AG09309 (cell line): ENCODE results near the gene TTC7B.

ENCODE experiments used
- DNase-seq: peaks from one replicate; pipeline ENCODE4 v3.0.0-alpha.2; 2010; ENCODE audit warnings: low read depth
- H3K4me3 ChIP-seq: 2 replicates; pipeline ENCODE4 v1.5.1; 2011; ENCODE audit warnings: mild to moderate bottlenecking, low read depth, low read length, moderate library complexity; ENCODE audit not compliant: control insufficient read depth
- CTCF ChIP-seq: IDR thresholded peaks from 2 replicates; pipeline ENCODE4 v1.5.1; 2011; ENCODE audit warnings: mild to moderate bottlenecking, low read depth, low read length, inconsistent platforms; ENCODE audit not compliant: insufficient read depth, control insufficient read depth; ENCODE audit errors: missing control alignments

The TTC7B gene

GRCh38 chr14:90624732-90625400, 191.4 kb downstream of the TTC7B start:
- no peak for TF ChIP-seq CTCF
- no peak overlapping the region for H3K4me3 ChIP-seq
- no peak for DNase-seq

- no peak for TF ChIP-seq CTCF
- DNase-seq = no peak
Observed at GRCh38 chr14:90624227-90624626, 192.0 kb downstream of the TTC7B start.

GRCh38 chr14:90621201-90621600, 195.0 kb downstream of the TTC7B start:
- no peak overlapping the region for H3K4me3 ChIP-seq
- TF ChIP-seq CTCF = no peak
- no peak for DNase-seq

More at GRCh38 chr14:90624227-90624626, 192.0 kb downstream of the TTC7B start:
- H3K4me3 ChIP-seq = no peak overlapping the region

- no peak for TF ChIP-seq CTCF
- H3K4me3 ChIP-seq = no peak overlapping the region
- DNase-seq = no peak
Observed at GRCh38 chr14:90620568-90621077, 195.6 kb downstream of the TTC7B start.

GRCh38 chr14:90619911-90620310, 196.3 kb downstream of the TTC7B start:
- DNase-seq = no peak
- no peak for TF ChIP-seq CTCF
- no peak overlapping the region for H3K4me3 ChIP-seq

- TF ChIP-seq CTCF = no peak
- H3K4me3 ChIP-seq = no peak overlapping the region
- DNase-seq = no peak
Observed at GRCh38 chr14:90617961-90618360, 198.3 kb downstream of the TTC7B start.
